HG02981 (cell line): Measurements from ENCODE around the gene PNPLA1.

ENCODE experiments used
- ATAC-seq: cut with Tn5 transposase; IDR thresholded peaks from one replicate; pipeline ENCODE4 v1.9.1; 2021; ENCODE audit warnings: mild to moderate bottlenecking, moderate library complexity; ENCODE audit not compliant: unreplicated experiment

Gene PNPLA1

DNA sequence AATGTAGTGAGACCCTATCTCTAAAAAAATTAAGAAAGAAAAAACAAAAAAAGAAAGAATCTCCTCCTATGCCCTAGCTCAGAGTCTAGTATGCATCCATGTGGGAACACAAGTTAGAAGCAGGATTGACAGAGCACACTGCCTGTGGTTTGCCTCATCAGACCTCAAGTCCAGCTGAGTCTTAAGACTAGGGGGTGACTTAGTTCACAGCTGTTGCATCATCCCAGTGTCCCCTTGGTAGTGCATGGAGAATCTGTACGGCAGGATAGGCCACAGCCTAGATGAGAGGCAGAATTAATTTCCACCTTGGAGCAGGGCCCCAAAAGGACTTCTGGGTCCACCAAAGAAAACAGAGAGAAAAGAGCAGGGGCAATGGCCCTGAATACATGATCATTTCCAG lies 13.7 kb downstream of the PNPLA1 start:
- no peak for ATAC-seq

DNA sequence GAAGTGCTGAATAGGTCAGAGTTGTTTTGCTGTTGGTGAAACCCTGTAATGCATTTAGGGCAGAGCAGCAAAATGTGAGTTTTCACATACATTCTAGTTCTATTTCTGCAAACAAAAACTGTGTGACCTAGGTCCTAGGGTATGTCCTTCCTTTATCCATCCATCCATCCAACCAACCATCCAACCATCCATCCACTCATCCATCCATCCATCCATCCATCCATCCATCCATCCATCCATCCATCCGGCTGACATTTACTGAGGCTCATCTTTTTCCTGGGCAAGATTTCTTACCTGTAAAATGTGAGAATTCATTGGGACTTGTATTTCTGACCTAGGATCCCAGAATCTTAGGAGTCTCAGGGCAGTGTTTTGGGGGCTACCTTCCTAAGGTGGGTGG lies 14.5 kb downstream of the PNPLA1 start:
- no peak for ATAC-seq

DNA sequence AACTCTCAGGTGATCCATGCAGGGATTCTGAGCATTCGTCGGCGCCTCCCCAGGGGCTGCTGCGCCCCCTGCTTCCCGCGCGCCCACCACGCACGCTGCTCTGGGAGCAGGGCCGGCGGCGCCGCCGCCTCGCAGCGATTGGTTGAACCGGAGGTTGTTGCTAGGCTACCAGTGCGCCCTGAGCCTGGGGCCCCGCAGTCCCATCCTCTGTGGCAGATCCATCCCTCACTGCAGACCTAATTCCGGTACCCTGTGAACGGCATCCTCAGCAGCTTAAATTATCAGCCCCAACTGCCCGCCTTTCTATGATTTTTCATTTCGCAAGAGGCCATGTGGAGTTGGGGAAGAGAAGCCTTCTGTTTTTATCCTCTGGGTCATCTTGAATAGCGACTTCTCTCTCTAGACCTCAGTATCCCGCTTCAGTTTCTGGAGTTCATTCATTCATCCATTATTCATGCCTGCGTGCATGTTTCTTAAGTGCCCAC lies 15.4 kb downstream of the PNPLA1 start:
- ATAC-seq: no peak

DNA sequence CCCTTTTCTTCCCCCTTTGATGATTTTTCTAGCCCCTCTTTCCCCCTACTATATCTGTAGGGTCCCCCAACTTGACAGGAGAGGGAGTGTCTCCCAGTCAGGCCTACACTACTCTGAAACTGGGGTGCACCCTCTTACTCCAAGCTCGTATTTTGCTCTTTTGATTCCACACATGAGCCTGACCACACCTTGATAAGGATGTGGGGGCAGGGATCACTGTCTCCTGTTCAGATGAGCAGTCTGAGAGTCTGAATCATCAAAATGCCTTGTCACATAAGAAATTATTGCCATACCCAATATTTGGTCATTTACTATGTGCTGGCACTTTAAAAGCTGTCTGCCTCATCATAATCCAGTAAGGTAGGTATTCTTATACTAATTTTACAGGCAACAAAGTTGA lies 15.9 kb downstream of the PNPLA1 start:
- ATAC-seq: no peak

DNA sequence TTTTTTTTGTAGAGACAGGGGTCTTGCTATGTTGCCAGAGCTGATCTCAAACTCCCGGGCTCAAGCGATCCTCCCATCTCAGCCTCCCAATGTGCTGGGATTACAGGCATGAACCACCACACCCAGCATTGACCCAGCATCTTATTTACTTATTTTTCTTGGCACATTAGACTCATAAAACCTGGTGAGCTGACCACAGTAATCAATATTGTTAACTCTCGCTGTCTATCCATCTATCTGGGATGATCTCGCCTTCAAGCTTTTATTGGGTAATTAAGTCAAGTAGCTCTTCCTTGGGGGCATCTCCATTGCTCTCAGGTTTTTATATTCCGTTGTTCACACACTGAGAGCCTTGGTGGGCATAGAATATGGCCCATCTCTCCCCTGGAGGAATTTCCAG lies 17.0 kb downstream of the PNPLA1 start:
- no peak for ATAC-seq

DNA sequence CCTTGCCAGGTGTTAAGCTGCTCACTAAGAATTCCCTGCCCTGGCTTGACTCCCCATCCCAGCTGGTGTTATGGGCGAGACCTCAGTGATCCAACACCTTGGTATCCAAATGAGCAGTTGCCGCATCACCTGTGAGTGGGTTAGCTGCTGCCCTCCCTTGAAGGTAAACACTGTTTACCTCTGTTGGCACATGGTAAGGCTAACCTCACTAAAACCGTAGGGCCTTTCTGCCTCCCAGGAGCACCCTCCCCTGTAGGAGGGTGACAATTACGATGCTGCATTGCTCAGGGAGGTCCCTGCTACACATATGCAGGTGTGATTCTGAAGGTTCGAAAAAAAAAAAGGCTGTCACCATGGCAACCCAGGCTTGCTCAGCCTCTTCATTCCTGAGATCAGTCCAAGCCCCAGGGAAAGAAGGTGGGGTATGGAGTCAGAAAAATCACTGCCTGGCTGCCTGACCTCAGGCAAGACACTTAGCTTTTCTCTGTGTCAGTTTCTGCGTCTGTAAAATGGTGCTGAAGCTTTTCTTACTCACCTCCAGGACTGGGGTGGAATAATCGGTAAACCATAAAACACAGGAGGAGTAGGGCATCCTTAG lies 19.5 kb downstream of the PNPLA1 start:
- ATAC-seq: no peak

DNA sequence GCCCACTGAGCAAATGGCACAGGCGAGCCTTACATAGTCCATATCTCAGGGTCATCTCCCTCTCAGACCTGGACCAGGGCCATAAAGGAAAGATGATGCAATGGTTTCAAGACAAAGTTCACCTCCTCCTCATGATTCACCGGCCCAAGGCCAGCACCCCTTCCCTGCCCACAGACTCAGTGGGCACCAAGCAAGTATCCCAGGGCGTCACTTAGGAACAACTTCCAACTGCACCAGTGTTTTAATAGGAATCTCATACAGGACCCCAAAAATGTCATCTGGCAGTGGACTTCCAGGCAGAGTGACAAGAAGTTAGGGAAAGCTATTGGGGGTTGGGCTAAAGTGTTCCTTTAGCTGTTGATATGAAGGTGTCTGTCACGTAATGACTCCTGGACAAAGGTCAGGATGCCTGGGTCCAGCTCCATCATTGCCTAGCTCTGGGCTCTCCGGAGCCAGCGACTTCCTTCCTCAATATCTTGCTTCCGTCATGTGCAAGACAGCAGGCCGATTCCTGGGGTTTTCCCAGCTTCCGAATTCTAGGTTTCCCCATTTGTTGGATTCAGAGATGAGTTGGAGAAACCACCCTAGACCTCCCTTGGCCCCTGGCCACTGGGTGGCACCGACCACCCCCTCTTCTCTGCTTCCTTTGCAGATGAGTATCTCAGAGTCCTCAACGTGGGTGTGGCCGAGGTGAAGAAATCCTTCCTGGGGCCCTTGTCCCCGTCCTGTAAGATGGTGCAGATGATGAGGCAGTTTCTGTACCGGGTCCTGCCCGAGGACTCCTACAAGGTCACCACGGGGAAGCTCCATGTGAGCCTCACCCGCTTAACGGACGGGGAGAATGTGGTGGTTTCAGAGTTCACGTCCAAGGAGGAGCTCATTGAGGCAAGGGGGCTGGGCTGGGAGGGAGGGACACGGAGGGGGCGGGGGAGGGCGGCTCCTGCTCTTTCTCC lies 21.1 kb downstream of the PNPLA1 start:
- no peak for ATAC-seq

DNA sequence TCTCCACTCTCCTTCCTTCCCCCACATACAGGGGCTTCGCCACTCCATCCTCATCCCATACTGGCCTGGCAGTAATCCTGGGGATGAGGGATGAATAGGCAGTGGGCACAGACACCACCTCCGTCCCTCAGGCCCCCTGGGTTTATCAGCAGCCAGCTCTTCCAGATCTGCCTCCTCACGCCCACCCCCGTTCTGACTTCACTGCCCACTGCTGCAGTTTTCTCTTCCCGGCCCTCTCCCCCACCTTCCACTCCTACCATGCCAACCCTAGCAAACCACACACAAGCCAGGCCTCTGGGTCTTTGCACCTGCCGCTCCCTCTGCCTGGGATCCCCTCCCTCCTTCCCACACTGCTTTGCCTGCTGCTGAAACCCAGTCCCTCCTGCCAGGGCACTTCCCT lies 22.3 kb downstream of the PNPLA1 start:
- no peak for ATAC-seq

DNA sequence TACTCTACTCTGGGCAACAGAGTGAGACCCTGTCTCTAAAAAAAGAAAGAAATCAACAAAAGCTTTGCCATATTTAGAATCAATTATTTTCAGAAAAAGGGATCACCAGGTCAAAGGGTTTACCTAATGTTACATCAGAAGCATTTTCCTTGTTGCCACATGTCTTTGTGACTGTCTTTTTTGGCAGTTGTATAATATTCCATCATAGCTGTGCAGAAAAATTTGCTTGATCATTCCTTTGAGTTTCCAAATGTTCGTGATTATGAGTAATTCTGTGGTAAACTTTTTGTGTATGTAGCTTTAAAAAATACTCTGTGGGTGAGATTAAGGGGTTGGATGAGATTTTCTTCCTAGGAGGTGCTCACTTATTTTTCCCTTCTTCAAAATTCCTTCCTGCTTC lies 26.4 kb downstream of the PNPLA1 start:
- no peak for ATAC-seq

DNA sequence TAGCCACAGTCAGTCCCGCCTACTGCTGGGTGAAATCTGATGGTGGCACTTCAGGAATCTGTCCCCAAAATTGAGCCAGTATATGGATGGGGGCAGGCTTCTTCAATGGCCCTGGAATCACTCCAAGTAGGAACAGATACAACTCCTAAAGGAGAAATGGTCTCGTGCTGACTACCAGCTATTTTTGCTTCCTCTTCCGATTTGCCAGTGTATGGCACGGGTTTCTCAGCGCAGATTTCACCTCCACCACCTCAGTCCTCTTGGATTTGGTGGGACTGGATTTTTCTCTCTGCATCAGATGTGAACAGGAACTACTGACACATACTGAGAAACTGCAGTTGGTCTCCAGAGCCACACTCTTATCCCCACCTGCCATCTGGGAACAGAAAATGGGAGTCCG lies 27.2 kb downstream of the PNPLA1 start:
- ATAC-seq: no peak

DNA sequence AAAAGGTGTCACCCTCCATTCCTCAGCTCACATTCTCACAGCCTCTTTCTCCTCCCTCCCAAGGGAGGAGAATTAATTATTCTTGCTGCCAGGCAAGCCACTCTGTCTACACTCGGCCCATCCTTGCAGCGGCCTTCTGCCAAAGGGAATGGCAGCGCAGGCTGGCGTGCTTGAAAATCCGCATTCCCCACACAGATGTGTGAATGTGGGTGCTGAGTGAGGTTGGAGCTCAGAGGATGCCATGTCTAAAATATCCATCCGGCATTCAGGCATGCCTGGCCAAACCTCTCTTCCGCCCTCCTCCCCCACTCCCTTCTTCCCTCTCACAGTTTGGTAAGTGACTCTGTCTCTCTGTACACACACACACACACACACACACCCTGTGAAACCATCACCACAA lies 27.7 kb downstream of the PNPLA1 start:
- no peak for ATAC-seq

DNA sequence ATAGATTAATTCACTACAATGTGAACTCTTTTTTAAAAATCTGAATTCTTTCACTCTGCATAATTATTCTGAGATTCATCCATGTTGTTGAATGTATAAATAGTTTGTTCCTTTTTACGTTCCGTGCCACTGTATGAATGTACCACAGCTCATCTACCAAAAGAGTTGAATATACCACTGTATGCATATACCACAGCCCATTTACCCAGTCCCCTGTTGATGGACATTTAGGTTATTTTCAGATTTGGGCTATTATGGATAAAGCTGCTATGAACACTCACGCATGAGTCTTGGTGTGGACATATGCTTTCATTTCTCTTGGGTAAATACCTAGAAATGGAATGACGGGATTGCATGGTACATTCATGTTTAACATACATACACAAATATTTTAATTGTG lies 28.2 kb downstream of the PNPLA1 start:
- ATAC-seq: no peak

DNA sequence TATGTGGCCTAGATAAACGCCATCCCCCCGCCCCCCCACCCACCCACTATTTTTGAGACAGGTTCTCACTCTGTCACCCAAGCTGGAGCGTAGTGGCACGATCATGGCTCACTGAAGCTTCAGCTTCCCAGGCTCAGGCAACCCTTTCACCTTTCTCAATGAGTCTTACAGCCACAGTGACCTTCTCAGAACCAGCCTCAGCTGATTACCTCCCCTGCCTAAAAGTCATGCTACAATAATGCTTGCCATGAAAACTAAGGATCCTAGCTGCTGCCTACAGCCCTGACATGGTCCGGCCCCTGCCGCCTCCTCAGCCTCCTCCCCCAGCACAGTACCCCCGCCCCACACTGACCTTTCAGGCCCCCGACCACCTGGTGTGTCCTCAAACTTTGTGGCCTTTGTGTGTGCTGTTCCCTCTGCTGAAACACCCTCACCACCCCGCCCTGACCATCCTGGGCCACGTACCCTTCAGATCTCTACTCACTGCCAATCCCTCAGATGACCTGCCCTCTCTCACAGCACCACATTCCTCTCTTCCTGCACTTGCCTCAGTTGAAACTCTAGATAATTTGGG lies 31.3 kb downstream of the PNPLA1 start:
- ATAC-seq: no peak

DNA sequence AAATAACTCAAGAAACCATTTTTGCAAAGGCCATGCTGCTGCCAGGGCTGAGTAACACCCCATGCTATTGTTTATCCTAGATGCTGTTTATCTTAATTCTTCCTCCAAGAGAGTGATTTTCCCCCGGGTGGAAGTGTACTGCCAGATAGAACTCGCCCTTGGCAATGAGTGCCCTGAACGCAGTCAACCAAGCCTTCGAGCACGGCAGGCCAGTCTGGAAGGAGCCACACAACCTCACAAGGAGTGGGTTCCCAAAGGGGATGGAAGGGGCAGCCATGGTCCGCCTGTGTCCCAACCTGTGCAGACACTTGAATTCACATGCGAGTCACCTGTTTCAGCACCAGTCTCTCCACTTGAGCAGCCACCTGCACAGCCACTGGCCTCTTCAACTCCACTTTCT lies 31.9 kb downstream of the PNPLA1 start:
- no peak for ATAC-seq

DNA sequence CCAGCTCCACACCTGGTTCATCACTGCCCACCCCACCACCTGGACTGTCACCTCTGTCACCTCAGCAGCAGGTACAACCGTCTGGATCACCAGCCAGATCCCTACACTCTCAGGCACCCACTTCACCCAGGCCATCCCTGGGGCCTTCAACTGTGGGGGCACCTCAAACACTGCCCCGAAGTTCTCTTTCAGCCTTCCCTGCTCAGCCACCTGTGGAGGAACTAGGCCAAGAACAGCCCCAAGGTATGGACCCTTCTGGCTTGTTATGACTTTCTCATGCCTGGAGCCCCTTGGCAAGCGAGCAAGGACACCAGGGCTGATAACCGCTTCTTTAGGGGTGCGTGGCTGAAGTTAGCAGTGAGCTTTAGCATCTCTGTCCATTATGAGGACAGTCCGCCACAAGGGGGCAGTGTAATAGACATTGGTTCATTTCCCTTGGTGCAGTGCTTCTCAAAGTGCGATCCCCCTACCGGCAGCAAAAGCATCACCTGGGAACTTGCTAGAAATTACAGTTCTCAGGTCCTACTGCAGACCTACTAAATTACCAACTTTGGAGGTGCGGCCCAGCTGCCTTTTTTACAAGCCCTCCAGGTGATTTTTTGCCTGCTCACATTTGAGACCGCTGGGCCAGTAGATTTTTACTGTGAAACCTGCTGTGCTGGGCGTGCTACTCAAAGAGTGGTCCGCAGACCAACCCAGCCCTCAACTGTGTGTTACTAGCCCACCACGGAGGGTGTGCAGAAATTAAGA lies 32.5 kb downstream of the PNPLA1 start:
- ATAC-seq: peak; percentile 74

DNA sequence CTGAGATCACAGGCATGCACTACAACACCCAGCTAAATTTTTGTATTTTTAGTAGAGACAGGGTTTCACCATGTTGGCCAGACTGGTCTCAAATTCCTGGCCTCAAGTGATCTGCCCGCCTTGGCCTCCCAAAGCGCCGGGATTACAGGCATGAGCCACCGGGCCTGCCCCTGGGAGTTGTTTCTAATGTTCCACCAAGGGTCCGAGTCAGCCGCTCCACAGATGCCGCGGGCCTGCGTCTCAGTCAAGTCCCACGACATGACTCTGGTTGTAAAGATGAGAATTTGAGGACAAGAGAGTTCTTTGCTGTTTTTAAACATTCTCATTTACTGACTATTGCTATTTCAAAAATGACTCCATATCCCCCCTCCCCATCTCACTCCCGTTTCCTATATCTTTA lies 36.0 kb downstream of the PNPLA1 start:
- no peak for ATAC-seq

DNA sequence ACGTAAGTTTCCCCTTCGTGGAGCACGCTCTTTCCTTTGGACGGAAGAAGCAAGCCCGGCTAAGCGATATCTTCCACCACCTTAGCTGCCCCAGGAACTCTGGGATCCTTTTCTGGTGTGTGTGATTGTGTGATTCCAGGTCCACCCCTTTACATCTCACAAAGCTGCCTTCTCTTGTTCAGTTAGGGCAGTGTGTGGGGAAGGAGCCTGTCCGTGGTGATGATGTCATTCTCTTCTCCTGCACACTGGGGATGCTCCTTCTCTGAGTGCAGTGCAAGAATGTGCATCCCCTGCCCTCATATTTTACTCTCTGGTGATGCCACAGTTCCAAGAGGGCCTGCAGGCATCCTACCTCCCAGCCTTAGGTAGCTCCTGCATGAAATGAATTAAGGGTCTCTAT lies 36.5 kb downstream of the PNPLA1 start:
- no peak for ATAC-seq

DNA sequence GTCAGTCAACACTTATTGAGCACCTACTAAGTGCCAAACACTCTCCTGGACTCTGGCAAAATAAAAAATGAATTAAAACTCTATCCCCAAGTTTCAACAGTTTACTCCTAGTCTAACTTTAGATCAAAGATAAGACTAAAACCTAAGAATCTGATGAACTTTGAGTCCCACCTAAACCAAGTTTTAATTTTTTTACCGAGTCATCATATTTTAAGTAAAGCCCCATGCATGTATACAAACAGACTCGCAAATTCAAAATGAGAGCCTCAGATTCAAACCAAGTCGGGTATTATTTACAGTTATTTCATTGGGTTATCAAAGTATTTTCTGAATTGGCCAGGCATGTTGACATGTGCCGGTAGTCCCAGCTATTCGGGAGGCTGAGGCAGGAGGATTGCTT lies 38.7 kb downstream of the PNPLA1 start:
- ATAC-seq: no peak

DNA sequence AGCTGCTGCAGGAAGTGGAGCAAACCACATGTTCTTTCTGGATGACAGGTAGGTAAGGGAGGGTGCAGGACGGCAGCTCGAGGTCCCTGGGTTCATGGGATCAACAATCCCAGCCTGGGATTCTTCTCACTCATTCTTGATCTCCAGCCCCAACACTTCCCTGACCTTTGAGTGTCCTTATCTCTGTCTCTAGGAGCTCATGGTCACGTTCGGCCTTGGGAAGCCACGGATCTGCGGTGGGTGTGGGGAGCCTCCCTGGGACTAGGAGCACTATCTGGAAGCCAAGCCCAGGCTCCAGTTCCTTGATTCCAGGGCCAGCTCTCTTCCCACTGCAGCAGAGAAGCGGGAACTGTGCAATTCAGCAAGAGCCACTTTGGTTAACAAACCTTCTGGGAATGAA lies 39.3 kb downstream of the PNPLA1 start:
- ATAC-seq: no peak

DNA sequence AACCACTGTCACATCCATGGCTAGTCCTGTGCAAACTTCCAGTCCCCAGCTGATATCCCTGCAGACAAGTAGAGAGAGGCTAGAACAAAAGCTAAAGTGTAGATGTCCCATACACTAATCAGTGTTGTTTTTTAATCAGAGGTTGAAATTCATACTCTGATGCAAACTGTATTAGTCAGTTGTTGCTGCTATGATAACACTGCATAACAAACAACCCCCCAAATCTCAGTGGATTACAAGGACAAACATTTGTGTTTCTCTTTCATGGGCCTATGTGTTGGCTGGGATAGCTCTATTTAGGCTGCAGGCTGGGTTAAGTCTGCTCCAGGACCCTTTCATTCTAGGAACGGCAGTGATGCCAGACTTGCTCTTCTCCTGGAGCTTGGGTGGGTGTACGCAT lies 40.0 kb downstream of the PNPLA1 start:
- ATAC-seq: no peak
